IMR-90 (cell line): ENCODE data around the gene PLGLB2. TPM values are rescaled to one million over a fixed set of nuclear protein-coding genes. Genes with fewer than 3 reads are reported as not detected.
"Not testable (repeated sequence)": the region's sequence is repeated elsewhere in the genome, so short reads cannot be mapped to it uniquely, and the experiment has no call there.

Experiments
- ATAC-seq: fragments of 200-7000 bp; cut with Tn5 transposase; 2 replicates; pipeline ENCODE4 v1.9.1; 2020; ENCODE audit warnings: low read depth, mild to moderate bottlenecking, moderate library complexity
- BruUV-seq: library from RNA; stranded (reverse); fragments of 400-500 nt; replicated peaks from 2 replicates; lab custom pipeline; 2021; lab: Mats Ljungman, UMichigan
- CTCF ChIA-PET: fragments of 300-600 bp; formaldehyde crosslinking; extraction: SDS; loops from one replicate; lab custom pipeline; 2021; ENCODE audit warnings: antibody characterized with exemption; lab: Yijun Ruan, JAX
- POLR2A ChIA-PET: fragments of 300-600 bp; sonication (Branson Sonifier 250); formaldehyde crosslinking; loops from one replicate; lab custom pipeline; 2022; ENCODE audit warnings: antibody characterized with exemption; ENCODE audit not compliant: unreplicated experiment; lab: Charles Lee
- DNase-seq: peaks from one replicate; pipeline ENCODE4 v3.0.0; 2013
- H2AFZ ChIP-seq: replicated peaks from 2 replicates; pipeline ENCODE3; 2013; ENCODE audit warnings: low read length, mild to moderate bottlenecking; ENCODE audit not compliant: poor library complexity
- H2AK5ac ChIP-seq: 2 replicates; pipeline ENCODE4 v1.6.1; 2013; ENCODE audit warnings: low read depth, low read length, inconsistent platforms
- H2AK9ac ChIP-seq: replicated peaks from 2 replicates; pipeline ENCODE3; 2013; ENCODE audit warnings: mild to moderate bottlenecking, low read depth, low read length, moderate library complexity; ENCODE audit not compliant: poor library complexity
- H2BK120ac ChIP-seq: 2 replicates; pipeline ENCODE4 v1.6.1; 2013; ENCODE audit warnings: low read depth, low read length, inconsistent platforms
- H2BK15ac ChIP-seq: 3 replicates; pipeline ENCODE4 v1.6.1; 2013; ENCODE audit warnings: low read depth, low read length, inconsistent platforms
- H2BK20ac ChIP-seq: 2 replicates; pipeline ENCODE4 v1.6.1; 2013; ENCODE audit warnings: low read depth, mild to moderate bottlenecking, inconsistent platforms, low read length, moderate library complexity
- H2BK5ac ChIP-seq: 2 replicates; pipeline ENCODE4 v1.6.1; 2013; ENCODE audit warnings: mild to moderate bottlenecking, low read depth, low read length, inconsistent platforms; ENCODE audit not compliant: poor library complexity, severe bottlenecking
- H3K14ac ChIP-seq: replicated peaks from 2 replicates; pipeline ENCODE4 v1.6.1; 2013; ENCODE audit warnings: low read depth, low read length, inconsistent platforms
- H3K18ac ChIP-seq: 2 replicates; pipeline ENCODE4 v1.6.1; 2013; ENCODE audit warnings: low read depth, low read length, control low read depth
- H3K23ac ChIP-seq: 2 replicates; pipeline ENCODE4 v1.6.1; 2013; ENCODE audit warnings: low read depth, low read length, inconsistent platforms
- H3K27ac ChIP-seq: 2 replicates; pipeline ENCODE4 v1.5.1; 2013; ENCODE audit warnings: mild to moderate bottlenecking, control low read depth, low read length; ENCODE audit not compliant: insufficient read depth
- H3K27me3 ChIP-seq: 2 replicates; pipeline ENCODE4 v1.6.1; 2013; ENCODE audit warnings: low read length; ENCODE audit not compliant: control insufficient read depth, insufficient read depth
- H3K36me3 ChIP-seq: 2 replicates; pipeline ENCODE4 v1.6.1; 2013; ENCODE audit warnings: low read length, mixed read lengths; ENCODE audit not compliant: control insufficient read depth, insufficient read depth
- H3K4ac ChIP-seq: 2 replicates; pipeline ENCODE4 v1.6.1; 2013; ENCODE audit warnings: low read depth, low read length, inconsistent platforms
- H3K4me1 ChIP-seq: 2 replicates; pipeline ENCODE4 v1.6.1; 2013; ENCODE audit warnings: low read length, mixed read lengths; ENCODE audit not compliant: control insufficient read depth, insufficient read depth
- H3K4me2 ChIP-seq: 2 replicates; pipeline ENCODE4 v1.6.1; 2013; ENCODE audit warnings: low read depth, mild to moderate bottlenecking, control low read depth, low read length, moderate library complexity
- H3K4me3 ChIP-seq: 2 replicates; pipeline ENCODE4 v1.5.1; 2013; ENCODE audit warnings: low read depth, mild to moderate bottlenecking, control low read depth, low read length, moderate library complexity; ENCODE audit not compliant: insufficient read depth
- H3K56ac ChIP-seq: 2 replicates; pipeline ENCODE4 v1.6.1; 2013; ENCODE audit warnings: low read length, inconsistent platforms; ENCODE audit not compliant: insufficient read depth; ENCODE audit errors: extremely low read depth
- H3K79me1 ChIP-seq, 2 experiments: 2 replicates each; pipeline ENCODE4 v1.6.1; 2013; ENCODE audit warnings: low read length in 2 of 2, inconsistent platforms in 1 of 2, low read depth in 1 of 2
- H3K9ac ChIP-seq: 2 replicates; pipeline ENCODE4 v1.6.1; 2013; ENCODE audit warnings: low read depth, low read length, control low read depth
- H3K9me1 ChIP-seq: 2 replicates; pipeline ENCODE4 v1.6.1; 2013; ENCODE audit warnings: low read length, inconsistent platforms; ENCODE audit not compliant: insufficient read depth
- H3K9me3 ChIP-seq: 2 replicates; pipeline ENCODE4 v1.6.1; 2013; ENCODE audit warnings: low read length; ENCODE audit not compliant: control insufficient read depth, insufficient read depth
- H4K20me1 ChIP-seq: 2 replicates; pipeline ENCODE4 v1.6.1; 2013; ENCODE audit warnings: low read length, inconsistent platforms; ENCODE audit not compliant: insufficient read depth
- H4K5ac ChIP-seq: 2 replicates; pipeline ENCODE4 v1.6.1; 2013; ENCODE audit warnings: mild to moderate bottlenecking, low read depth, low read length, control low read depth
- H4K8ac ChIP-seq, 2 experiments: 2 replicates each; pipeline ENCODE4 v1.6.1; 2013; ENCODE audit warnings: low read depth in 2 of 2, low read length in 2 of 2, control low read depth in 1 of 2, inconsistent platforms in 1 of 2
- H4K91ac ChIP-seq: 2 replicates; pipeline ENCODE4 v1.6.1; 2013; ENCODE audit warnings: low read depth, low read length, inconsistent platforms; ENCODE audit not compliant: insufficient read depth
- WGBS, 2 experiments: methylation state at CpG; one replicate each; pipeline versions ENCODE4 v1.1.5 to v1.1.7; 2013; ENCODE audit warnings: missing lambda C conversion rate in 2 of 2; ENCODE audit not compliant: insufficient read length in 1 of 2; ENCODE audit errors: extremely low coverage in 2 of 2; 5-methylcytosine and 5-hydroxymethylcytosine counted together
- dilution Hi-C: fragments of 300-500 bp; cut with HindIII; formaldehyde crosslinking; loops from one replicate; pipeline ENCODE4 v1.14.3; 2018; ENCODE audit warnings: low sequenced_read_pairs; ENCODE audit not compliant: unreplicated experiment
- in situ Hi-C: fragments of 300-500 bp; cut with MboI; formaldehyde crosslinking; loops from 3 replicates; pipeline ENCODE4 v1.14.3; 2019; ENCODE audit warnings: low sequenced_read_pairs, inconsistent platforms, mixed read lengths
- intact Hi-C: fragments of 100-400 bp; cut with micrococcal nuclease; formaldehyde crosslinking; loops from 2 replicates; pipeline ENCODE4 v1.10.0; 2022
- polyA plus RNA-seq, 3 experiments: library from polyadenylated mRNA; depleted of rRNA; stranded (reverse); fragments of >200 nt; gene quantifications; 2 replicates each; pipeline ENCODE4 v1.2.3, GENCODE V29; 2012; ENCODE audit warnings: low replicate concordance in 1 of 3
- total RNA-seq: library from RNA; depleted of rRNA; stranded (reverse); fragments of >200 nt; gene quantifications from 2 replicates; pipeline ENCODE4 v1.2.3, GENCODE V29; 2012

Gene PLGLB2
- total and polyA plus RNA-seq, 2 of the 4 experiments (the other 2 are of a cell fraction), result 0.72 to 1.3 TPM

DNA sequence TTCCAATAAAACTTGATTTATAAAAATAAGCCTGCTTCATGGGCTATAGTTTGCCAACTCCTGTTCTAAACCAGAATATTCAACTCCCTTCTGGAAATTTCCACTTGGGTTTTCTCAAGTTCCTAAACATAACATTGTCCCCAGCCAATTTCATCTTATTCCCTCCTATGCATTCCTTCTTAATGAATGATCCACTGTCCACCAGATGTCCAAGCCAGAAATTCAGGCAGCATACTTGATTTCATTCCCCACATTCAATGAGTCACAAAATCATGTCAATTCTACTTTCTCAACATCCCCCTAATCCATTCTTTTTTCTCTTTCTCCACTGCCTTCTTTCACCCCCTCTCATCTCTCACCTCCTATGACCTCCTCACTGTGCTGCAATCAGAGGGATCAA is 7.0 kb upstream of the PLGLB2 start:
- H3K27me3 ChIP-seq, H2BK15ac ChIP-seq, in situ Hi-C loops, H4K8ac ChIP-seq, H2AK5ac ChIP-seq, H3K9ac ChIP-seq, H2BK5ac ChIP-seq, H3K27ac ChIP-seq, H4K91ac ChIP-seq, H4K5ac ChIP-seq, H3K9me1 ChIP-seq, H3K23ac ChIP-seq, H3K4me1 ChIP-seq, H2BK20ac ChIP-seq, CTCF ChIA-PET, intact Hi-C loops, H3K18ac ChIP-seq, H3K36me3 ChIP-seq, H3K79me1 ChIP-seq, H3K4me2 ChIP-seq, H2AFZ ChIP-seq, H2BK120ac ChIP-seq, DNase-seq, H4K20me1 ChIP-seq, H2AK9ac ChIP-seq, H3K9me3 ChIP-seq, H3K4ac ChIP-seq, dilution Hi-C loops, H3K4me3 ChIP-seq, POLR2A ChIA-PET, H3K56ac ChIP-seq, BruUV-seq, H3K14ac ChIP-seq: not testable (repeated sequence)
- peak; percentile 77 for ATAC-seq

DNA sequence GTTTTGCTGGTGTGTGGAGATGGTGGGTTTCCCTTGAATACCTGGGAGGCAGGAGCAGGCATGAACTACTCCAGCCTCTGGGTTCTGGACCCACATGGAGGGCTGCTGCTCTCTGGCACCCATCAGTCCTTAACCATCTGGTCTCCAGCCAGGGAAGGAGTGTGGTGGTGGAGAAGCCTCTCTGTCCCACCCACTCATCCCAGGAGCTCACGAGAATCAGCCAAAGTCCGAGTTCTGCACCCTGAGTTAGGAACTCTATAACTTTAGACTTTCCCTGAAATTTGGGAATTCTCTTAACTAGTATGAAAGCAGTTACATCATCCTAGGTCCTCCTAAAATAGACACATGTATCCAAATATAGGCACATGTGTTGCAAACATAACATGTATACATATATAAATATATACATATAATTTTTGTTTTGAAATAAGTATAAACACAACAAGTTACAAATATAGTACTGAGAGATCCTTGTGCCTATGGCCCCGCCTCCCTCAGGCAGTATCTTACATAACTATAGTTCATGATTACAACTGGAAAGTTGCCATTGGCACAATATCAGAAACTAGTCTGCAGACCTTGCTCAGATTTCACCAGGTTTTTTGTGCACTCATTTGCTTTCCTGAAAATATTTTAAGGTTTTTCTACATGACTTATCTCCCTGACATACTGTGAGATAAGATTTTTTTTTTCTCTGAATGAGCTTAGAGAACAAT is 5.3 kb upstream of the PLGLB2 start:
- POLR2A ChIA-PET, result not testable (repeated sequence)

More for the DNA sequence above, 5.3 kb upstream of the PLGLB2 start:
- dilution Hi-C loops, BruUV-seq, CTCF ChIA-PET, H4K91ac ChIP-seq, in situ Hi-C loops, H3K9me1 ChIP-seq, H2BK15ac ChIP-seq, H2AK9ac ChIP-seq, H3K9ac ChIP-seq, H3K36me3 ChIP-seq, H4K8ac ChIP-seq, H3K4ac ChIP-seq, H4K20me1 ChIP-seq, H3K4me3 ChIP-seq, H3K4me1 ChIP-seq, H3K14ac ChIP-seq, H3K79me1 ChIP-seq, H4K5ac ChIP-seq, H2AK5ac ChIP-seq, DNase-seq, H3K27me3 ChIP-seq, H3K23ac ChIP-seq, H3K9me3 ChIP-seq, H2BK5ac ChIP-seq, intact Hi-C loops, H3K4me2 ChIP-seq, H2BK120ac ChIP-seq, H3K27ac ChIP-seq, H3K18ac ChIP-seq, H3K56ac ChIP-seq, H2BK20ac ChIP-seq, H2AFZ ChIP-seq: not testable (repeated sequence)
- WGBS, 2 experiments, result no CpG with 5 or more reads among the region's 3 CpGs
- peak; percentile 30 for ATAC-seq
